Activated CD4-positive, alpha-beta T cell treated with anti-CD3 and anti-CD28 coated beads, Interleukin-2, amount 10 ng/mL, durations not matched to agents 7 days and 5 days (primary cell): ENCODE data around the gene RPL37. TPM values are rescaled to one million over a fixed set of nuclear protein-coding genes. Genes with fewer than 3 reads are reported as not detected.
"Not testable (repeated sequence)": the region's sequence is repeated elsewhere in the genome, so short reads cannot be mapped to it uniquely, and the experiment has no call there.

Experiments used
- CTCF ChIA-PET: fragments of 350-600 bp; sonication (Branson Sonifier 250); formaldehyde crosslinking; loops from one replicate; lab custom pipeline; 2021; ENCODE audit warnings: antibody characterized with exemption; lab: Charles Lee
- POLR2A ChIA-PET: fragments of 350-600 bp; sonication (Branson Sonifier 250); formaldehyde crosslinking; loops from one replicate; lab custom pipeline; 2021; ENCODE audit warnings: antibody characterized with exemption; lab: Charles Lee
- DNase-seq: peaks from one replicate; pipeline ENCODE4 v3.0.0-alpha.2; 2020
- H3K27ac Mint-ChIP-seq: one replicate; pipeline ENCODE4 v1.8.0; 2021; ENCODE audit warnings: mild to moderate bottlenecking, moderate library complexity, mixed read lengths
- H3K27me3 Mint-ChIP-seq: one replicate; pipeline ENCODE4 v1.8.0; 2021; ENCODE audit warnings: mixed read lengths
- H3K36me3 Mint-ChIP-seq: one replicate; pipeline ENCODE4 v1.8.0; 2021; ENCODE audit warnings: low read depth, mixed read lengths
- H3K4me1 Mint-ChIP-seq: one replicate; pipeline ENCODE4 v1.8.0; 2021; ENCODE audit warnings: mixed read lengths
- H3K4me3 Mint-ChIP-seq: one replicate; pipeline ENCODE4 v1.8.0; 2021; ENCODE audit warnings: mild to moderate bottlenecking, moderate library complexity, mixed read lengths
- H3K9me3 Mint-ChIP-seq: one replicate; pipeline ENCODE4 v1.8.0; 2021; ENCODE audit warnings: mixed read lengths
- total RNA-seq, 2 experiments: library from RNA; stranded (reverse); gene quantifications; one replicate each; pipeline ENCODE4 v1.2.3, GENCODE V29; 2021

The RPL37 gene
- total RNA-seq, 2 experiments from 2014 or later, result 1,565 to 1,761 TPM

DNA sequence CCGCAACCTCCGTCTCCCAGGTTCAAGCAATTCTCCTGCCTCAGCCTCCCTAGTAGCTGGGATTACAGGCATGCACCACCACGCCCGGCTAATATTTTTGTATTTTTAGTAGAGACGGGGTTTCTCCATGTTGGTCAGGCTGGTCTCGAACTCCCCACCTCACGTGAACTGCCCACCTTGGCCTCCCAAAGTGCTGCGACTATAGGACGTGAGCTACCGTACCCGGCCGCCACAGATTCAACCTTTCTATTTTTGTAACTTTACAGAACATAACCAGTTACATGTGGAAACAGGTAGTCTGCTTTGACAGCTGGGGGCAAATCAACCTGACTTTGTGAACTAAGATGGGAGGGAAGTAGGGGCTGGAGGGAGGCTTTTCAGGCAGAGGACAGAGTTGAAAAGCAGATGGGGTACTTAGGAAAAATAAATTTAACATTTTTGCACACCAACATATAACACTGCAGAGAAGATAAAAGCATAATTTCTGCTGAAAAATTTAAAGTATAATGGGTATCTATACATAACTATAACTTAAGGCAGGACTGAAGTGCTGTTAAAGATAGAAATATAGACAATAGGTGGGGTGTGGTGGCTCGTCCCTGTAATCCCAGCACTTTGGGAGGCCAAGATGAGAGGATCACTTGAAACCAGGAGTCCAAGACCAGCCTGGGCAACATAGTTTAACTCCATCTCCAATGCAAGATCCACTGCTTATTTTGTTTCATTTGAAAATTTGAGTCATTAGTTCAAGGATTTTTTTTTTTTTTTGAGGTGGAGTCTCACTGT lies 5.1 kb downstream of the RPL37 start:
- Mint-ChIP-seq H3K27me3 (no peaks in the 10 kb centered on the region), H3K4me3 (no peak overlapping the region), H3K36me3 (peaks cover 84% of the 10 kb centered on the region), H3K9me3 (no peaks in the 10 kb centered on the region), H3K4me1 (peaks cover 49% of the 10 kb centered on the region), H3K27ac (no peak overlapping the region)
- ChIA-PET POLR2A (no interaction called here), CTCF (interaction anchor here (0.6 kb wide), 1 partner anchor 32 kb away, joined by 3 read pairs; no protein-coding TSS in a partner anchor)
- no peak for DNase-seq

- peaks cover 46% of the 10 kb centered on the region for H3K4me1 Mint-ChIP-seq
- ChIA-PET POLR2A (no interaction called here), CTCF (interaction anchor here (2.5 kb wide), 1 partner anchor 21 kb away, joined by 7 read pairs; no protein-coding TSS in a partner anchor)
- H3K36me3 Mint-ChIP-seq, result peaks cover 76% of the 10 kb centered on the region
- H3K9me3 Mint-ChIP-seq, result no peaks in the 10 kb centered on the region
- no peak for DNase-seq
- H3K4me3 Mint-ChIP-seq, result no peak overlapping the region
- H3K27me3 Mint-ChIP-seq, result no peaks in the 10 kb centered on the region
- no peak overlapping the region for H3K27ac Mint-ChIP-seq
Measured at GRCh38 chr5:40828690-40829661, 6.0 kb downstream of the RPL37 start.

DNA sequence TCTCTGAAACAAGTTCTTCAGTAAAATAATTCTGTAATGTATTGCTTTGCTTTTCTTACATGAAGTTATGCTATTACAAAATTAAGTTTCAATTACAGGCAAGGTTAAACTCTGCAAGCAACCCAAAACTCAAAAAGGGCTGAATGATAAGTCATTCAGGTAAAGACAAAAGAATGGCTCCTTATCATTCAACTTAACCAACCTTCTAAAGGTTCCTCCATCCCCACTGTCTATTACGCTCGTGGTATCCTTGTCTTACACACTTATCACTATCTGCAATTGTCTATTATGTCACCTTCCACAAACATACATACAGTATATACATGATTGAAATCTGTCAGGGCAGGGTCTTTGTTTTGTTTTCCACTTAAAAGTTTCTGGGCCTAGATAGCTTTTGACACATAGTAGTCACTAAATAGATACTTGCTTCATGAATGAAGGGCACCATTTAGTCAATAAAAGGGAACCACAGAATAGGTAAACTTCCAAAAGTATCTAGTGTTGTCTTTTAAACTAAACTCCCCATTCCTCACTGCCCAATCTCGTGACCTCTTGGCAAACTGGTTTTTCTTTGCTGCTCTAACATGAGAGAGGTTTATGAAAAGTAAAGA lies 6.9 kb downstream of the RPL37 start:
- ChIA-PET CTCF (interaction anchor here (2.5 kb wide), 1 partner anchor 20 kb away, joined by 7 read pairs; no protein-coding TSS in a partner anchor), POLR2A (no interaction called here)
- Mint-ChIP-seq H3K9me3 (no peaks in the 10 kb centered on the region), H3K4me1 (peaks cover 38% of the 10 kb centered on the region), H3K36me3 (peaks cover 67% of the 10 kb centered on the region), H3K27me3 (no peaks in the 10 kb centered on the region), H3K4me3 (no peak overlapping the region), H3K27ac (no peak overlapping the region)
- DNase-seq, result no peak

DNA sequence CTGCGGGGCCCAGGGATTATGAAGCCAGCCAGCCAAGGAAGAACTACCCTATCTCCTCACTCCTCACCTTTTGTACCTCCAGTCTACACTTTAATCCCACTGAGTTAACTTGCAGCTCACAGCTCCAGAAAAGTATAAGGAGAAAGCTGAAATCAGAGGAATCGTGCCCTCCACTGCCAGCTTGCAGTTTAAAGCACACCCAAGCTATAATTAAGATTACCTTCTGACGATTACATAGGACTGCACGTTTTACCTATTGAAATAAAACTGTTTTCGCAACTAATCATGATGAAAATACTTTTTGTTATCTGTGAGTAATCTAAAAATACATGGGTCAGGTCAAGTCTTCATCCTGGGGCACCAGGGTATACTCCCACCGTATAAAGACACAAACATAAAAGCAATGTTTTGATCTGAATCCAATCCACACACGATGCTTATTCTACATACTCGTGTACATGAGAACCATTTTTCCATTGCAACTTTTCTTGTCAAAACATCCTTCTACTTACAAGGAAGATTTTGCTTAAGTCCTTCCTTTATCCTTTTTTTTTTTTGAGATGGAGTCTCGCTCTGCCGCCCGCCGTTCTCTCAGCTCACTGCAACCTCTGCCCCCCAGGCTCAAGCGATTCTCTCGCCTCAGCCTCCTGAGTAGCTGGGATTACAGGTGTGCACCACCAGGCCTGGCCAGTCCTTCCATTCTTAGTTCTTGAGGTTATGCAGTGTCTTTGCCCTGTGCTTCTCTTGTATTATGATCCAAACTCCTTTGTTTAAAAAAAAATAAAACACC lies 7.6 kb downstream of the RPL37 start:
- H3K36me3 Mint-ChIP-seq, result peaks cover 60% of the 10 kb centered on the region
- H3K4me1 Mint-ChIP-seq, result peaks cover 31% of the 10 kb centered on the region
- ChIA-PET POLR2A (no interaction called here), CTCF (interaction anchor here (2.5 kb wide), 1 partner anchor 19 kb away, joined by 7 read pairs; no protein-coding TSS in a partner anchor)
- H3K4me3 Mint-ChIP-seq, result no peak overlapping the region
- DNase-seq, result no peak
- peak overlapping the region; percentile 62 for H3K27ac Mint-ChIP-seq
- H3K27me3 Mint-ChIP-seq, result no peaks in the 10 kb centered on the region
- no peaks in the 10 kb centered on the region for H3K9me3 Mint-ChIP-seq

GRCh38 chr5:40826489-40827187 lies 8.4 kb downstream of the RPL37 start:
- no peak for DNase-seq
- Mint-ChIP-seq H3K27me3 (no peaks in the 10 kb centered on the region), H3K36me3 (peaks cover 55% of the 10 kb centered on the region), H3K27ac (no peak overlapping the region), H3K9me3 (no peaks in the 10 kb centered on the region), H3K4me3 (no peak overlapping the region), H3K4me1 (peaks cover 24% of the 10 kb centered on the region)
- ChIA-PET CTCF (interaction anchor here (2.5 kb wide), 1 partner anchor 19 kb away, joined by 7 read pairs; no protein-coding TSS in a partner anchor), POLR2A (no interaction called here)

DNA sequence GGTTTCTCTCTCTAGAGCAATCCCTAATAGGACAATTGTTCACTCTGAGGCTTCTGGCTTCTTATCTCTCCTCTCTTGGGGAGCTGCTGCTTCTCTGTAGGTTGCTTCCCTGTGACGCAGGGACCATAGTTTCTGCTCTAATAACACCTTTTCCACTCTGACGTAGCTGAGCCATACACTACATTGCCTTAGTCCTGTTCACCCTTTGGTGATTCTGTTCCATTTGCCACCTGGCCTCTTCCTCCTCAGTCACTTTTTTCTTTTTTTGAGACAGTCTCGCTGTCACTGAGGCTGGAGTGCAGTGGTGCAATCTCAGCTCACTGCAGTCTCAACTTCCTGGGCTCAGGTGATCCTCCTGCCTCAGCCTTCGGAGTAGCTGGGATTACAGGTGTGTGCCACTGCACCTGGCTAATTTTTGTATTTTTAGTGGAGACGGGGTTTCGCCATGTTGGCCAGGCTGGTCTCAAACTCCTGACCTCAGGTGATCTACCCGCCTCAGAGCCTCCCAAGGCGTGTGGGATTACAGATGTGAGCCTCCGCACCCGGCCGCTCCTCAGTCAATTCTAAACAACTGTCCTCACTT lies 9.5 kb downstream of the RPL37 start:
- not testable (repeated sequence) for DNase-seq, H3K27me3 Mint-ChIP-seq, H3K27ac Mint-ChIP-seq, H3K4me3 Mint-ChIP-seq, H3K9me3 Mint-ChIP-seq
- H3K4me1 Mint-ChIP-seq, result peaks cover 14% of the 10 kb centered on the region
- H3K36me3 Mint-ChIP-seq, result peaks cover 46% of the 10 kb centered on the region
- ChIA-PET POLR2A (interaction anchor here (0.7 kb wide), 1 partner anchor 56 kb away, joined by 3 read pairs; no protein-coding TSS in a partner anchor), CTCF (interaction anchor here (0.8 to 1.3 kb wide), 3 partner anchors 10 to 27 kb away, joined by 3 to 4 read pairs (median 3); no protein-coding TSS in a partner anchor)

- peaks cover 27% of the 10 kb centered on the region for H3K36me3 Mint-ChIP-seq
- no peaks in the 10 kb centered on the region for H3K27me3 Mint-ChIP-seq
- no peak overlapping the region for H3K4me3 Mint-ChIP-seq
- H3K9me3 Mint-ChIP-seq, result no peaks in the 10 kb centered on the region
- ChIA-PET CTCF (interaction anchor here (1.7 to 2.0 kb wide), 2 partner anchors 15 to 21 kb away, joined by 4 to 5 read pairs; no protein-coding TSS in a partner anchor), POLR2A (no interaction called here)
- no peak for DNase-seq
- H3K27ac Mint-ChIP-seq, result no peak overlapping the region
- H3K4me1 Mint-ChIP-seq, result no peaks in the 10 kb centered on the region
Measured at GRCh38 chr5:40823459-40823858, 11.6 kb downstream of the RPL37 start.

- Mint-ChIP-seq H3K27me3 (no peaks in the 10 kb centered on the region), H3K9me3 (no peaks in the 10 kb centered on the region), H3K36me3 (no peaks in the 10 kb centered on the region), H3K4me3 (no peak overlapping the region), H3K27ac (no peak overlapping the region), H3K4me1 (peaks cover 6% of the 10 kb centered on the region)
- DNase-seq, result no peak
- POLR2A ChIA-PET, result no interaction called here
- CTCF ChIA-PET, result interaction anchor here (0.6 kb wide), 1 partner anchor 35 kb away, joined by 3 read pairs; no protein-coding TSS in a partner anchor
Measured at GRCh38 chr5:40813698-40814281, 21.2 kb downstream of the RPL37 start.

DNA sequence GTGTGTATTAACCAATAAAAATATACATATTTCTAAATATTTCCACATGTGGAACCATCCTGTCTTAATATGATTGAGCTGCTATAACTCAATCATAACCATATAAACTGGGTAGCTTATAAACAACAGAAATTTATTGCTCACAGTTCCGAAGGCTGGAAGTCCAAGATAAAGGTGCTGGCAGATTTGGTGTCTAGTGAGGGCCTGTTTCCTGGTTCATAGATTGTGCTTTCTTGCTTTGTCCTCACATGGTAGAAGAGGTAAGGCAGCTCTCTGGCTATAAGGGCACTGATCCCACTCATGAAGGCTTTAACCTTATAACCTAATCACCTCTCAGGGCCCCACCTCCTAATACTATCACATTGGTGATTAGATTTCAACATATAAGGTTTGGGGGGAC lies 22.9 kb downstream of the RPL37 start:
- no peaks in the 10 kb centered on the region for H3K36me3 Mint-ChIP-seq
- H3K27ac Mint-ChIP-seq, result no peak overlapping the region
- H3K4me3 Mint-ChIP-seq, result no peak overlapping the region
- H3K9me3 Mint-ChIP-seq, result no peaks in the 10 kb centered on the region
- no peaks in the 10 kb centered on the region for H3K27me3 Mint-ChIP-seq
- H3K4me1 Mint-ChIP-seq, result peaks cover 15% of the 10 kb centered on the region
- no peak for DNase-seq
- POLR2A ChIA-PET, result no interaction called here
- CTCF ChIA-PET, result interaction anchor here (1.5 kb wide), 1 partner anchor 9 kb away, joined by 5 read pairs; no protein-coding TSS in a partner anchor

GRCh38 chr5:40801771-40802562 lies 33.1 kb downstream of the RPL37 start:
- ChIA-PET POLR2A (no interaction called here), CTCF (interaction anchor here (0.6 to 1.4 kb wide), 3 partner anchors 21 to 478 kb away, joined by 3 to 6 read pairs (median 4); no protein-coding TSS in a partner anchor)
- Mint-ChIP-seq H3K27ac (no peak overlapping the region), H3K36me3 (no peaks in the 10 kb centered on the region), H3K4me1 (peaks cover 6% of the 10 kb centered on the region), H3K9me3 (no peaks in the 10 kb centered on the region), H3K4me3 (no peak overlapping the region), H3K27me3 (peaks cover 8% of the 10 kb centered on the region)
- no peak for DNase-seq
